Adrenal gland (tissue), 5 donors: ENCODE data around the gene SRGAP3.

Experiments
- CTCF ChIP-seq, 6 experiments: fragments of 450-650 bp in 4 of 6; fragments of 200-600 bp in 2 of 6; sonication (generic) in 1 of 6; IDR thresholded peaks; 1 replicate in 5 of 6; 2 replicates in 1 of 6; pipeline versions ENCODE4 v1.5.1 to v1.8.0; 2016 to 2021; ENCODE audit warnings: antibody characterized with exemption in 6 of 6, mild to moderate bottlenecking in 2 of 6, moderate library complexity in 1 of 6
- POLR2A ChIP-seq, 2 donors: fragments of 450-650 bp; IDR thresholded peaks; one replicate each; pipeline ENCODE4 v1.6.1; 2017; ENCODE audit warnings: antibody characterized with exemption in 2 of 2, mild to moderate bottlenecking in 2 of 2, moderate library complexity in 1 of 2
- donor health status: DM: no; HTN: no; CAD: no.

GRCh38 chr3:9116336-9116735 is 133.1 kb downstream of the SRGAP3 start:
- TF ChIP-seq POLR2A (IDR thresholded peaks at IDR 0.05) (no peak), CTCF (IDR thresholded peaks at IDR 0.05) (no peak)
